ENCODE data around the gene USP14. TPM values are rescaled to one million over a fixed set of nuclear protein-coding genes. Genes with fewer than 3 reads are reported as not detected.

USP14 gene
- polyA plus RNA-seq, 1 donor from 2014 or later, result 41.7 TPM

DNA sequence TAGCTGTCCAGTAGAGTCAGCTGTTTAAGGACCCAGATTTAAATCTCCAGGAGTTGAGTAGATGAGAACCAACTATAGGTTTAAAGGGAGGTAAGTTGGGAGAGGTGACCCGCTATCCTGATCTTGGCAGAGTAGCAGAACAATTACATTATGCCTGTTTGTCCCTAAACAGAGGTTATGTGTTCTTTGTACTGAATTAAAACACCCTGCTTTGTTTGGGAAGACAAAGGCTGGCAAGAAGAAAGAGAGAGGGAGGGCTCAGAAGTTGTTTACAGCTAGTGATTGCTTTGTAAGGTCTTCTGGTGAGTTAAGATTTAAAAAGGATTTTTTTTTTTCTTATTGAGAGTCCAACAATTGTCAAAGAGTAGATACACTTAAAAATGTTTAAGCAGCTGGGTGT, 37.3 kb downstream of the USP14 start:
- H3K9ac ChIP-seq (ENCODE audit: low read length), result no peak overlapping the region
- H3K9me3 ChIP-seq (ENCODE audit: low read length), result no peaks in the 10 kb centered on the region
- H2AFZ ChIP-seq (ENCODE audit: low read depth, low read length), result no peak overlapping the region
- no peak for TF ChIP-seq CTCF (IDR thresholded peaks at IDR 0.05; ENCODE audit: poor library complexity, severe bottlenecking)
- no peak for TF ChIP-seq EP300 (conservative IDR thresholded peaks at IDR 0.05; ENCODE audit: poor library complexity, severe bottlenecking)
- TF ChIP-seq POLR2AphosphoS5 (IDR thresholded peaks at IDR 0.05), result no peak
- TF ChIP-seq RAD21 (conservative IDR thresholded peaks at IDR 0.05), result no peak
- TF ChIP-seq MXI1 (conservative IDR thresholded peaks at IDR 0.05; ENCODE audit: poor library complexity, severe bottlenecking), result no peak
- no peak for TF ChIP-seq EZH2 (IDR thresholded peaks at IDR 0.05; ENCODE audit: borderline replicate concordance, insufficient read depth, low read length, poor library complexity, severe bottlenecking)
- TF ChIP-seq TAF1 (IDR thresholded peaks at IDR 0.05; ENCODE audit: low read depth), result no peak
- no peak for TF ChIP-seq SMC3 (conservative IDR thresholded peaks at IDR 0.05; ENCODE audit: poor library complexity)
- TF ChIP-seq, protein P1, sequence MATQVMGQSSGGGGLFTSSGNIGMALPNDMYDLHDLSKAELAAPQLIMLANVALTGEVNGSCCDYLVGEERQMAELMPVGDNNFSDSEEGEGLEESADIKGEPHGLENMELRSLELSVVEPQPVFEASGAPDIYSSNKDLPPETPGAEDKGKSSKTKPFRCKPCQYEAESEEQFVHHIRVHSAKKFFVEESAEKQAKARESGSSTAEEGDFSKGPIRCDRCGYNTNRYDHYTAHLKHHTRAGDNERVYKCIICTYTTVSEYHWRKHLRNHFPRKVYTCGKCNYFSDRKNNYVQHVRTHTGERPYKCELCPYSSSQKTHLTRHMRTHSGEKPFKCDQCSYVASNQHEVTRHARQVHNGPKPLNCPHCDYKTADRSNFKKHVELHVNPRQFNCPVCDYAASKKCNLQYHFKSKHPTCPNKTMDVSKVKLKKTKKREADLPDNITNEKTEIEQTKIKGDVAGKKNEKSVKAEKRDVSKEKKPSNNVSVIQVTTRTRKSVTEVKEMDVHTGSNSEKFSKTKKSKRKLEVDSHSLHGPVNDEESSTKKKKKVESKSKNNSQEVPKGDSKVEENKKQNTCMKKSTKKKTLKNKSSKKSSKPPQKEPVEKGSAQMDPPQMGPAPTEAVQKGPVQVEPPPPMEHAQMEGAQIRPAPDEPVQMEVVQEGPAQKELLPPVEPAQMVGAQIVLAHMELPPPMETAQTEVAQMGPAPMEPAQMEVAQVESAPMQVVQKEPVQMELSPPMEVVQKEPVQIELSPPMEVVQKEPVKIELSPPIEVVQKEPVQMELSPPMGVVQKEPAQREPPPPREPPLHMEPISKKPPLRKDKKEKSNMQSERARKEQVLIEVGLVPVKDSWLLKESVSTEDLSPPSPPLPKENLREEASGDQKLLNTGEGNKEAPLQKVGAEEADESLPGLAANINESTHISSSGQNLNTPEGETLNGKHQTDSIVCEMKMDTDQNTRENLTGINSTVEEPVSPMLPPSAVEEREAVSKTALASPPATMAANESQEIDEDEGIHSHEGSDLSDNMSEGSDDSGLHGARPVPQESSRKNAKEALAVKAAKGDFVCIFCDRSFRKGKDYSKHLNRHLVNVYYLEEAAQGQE (IDR thresholded peaks at IDR 0.05; ENCODE audit: borderline replicate concordance), result no peak
- H4K20me1 ChIP-seq (ENCODE audit: insufficient read depth), result no peaks in the 10 kb centered on the region
- H3K9me2 ChIP-seq (ENCODE audit: insufficient read depth, low read length), result no peaks in the 10 kb centered on the region
- no peak overlapping the region for H3K27ac ChIP-seq (ENCODE audit: low read length)
- no peak overlapping the region for H3K4me2 ChIP-seq (ENCODE audit: low read length)
- H3K79me2 ChIP-seq (replicated peaks; ENCODE audit: insufficient read depth, low read length), result no peaks in the 10 kb centered on the region
- H3F3A ChIP-seq (ENCODE audit: insufficient read depth, low read length, poor library complexity, severe bottlenecking), result no peaks in the 10 kb centered on the region
- H3K27me3 ChIP-seq (ENCODE audit: insufficient read depth, low read depth, low read length), result no peaks in the 10 kb centered on the region
- peaks cover 6% of the 10 kb centered on the region for H3K36me3 ChIP-seq (ENCODE audit: insufficient read depth, low read length)
- H3K4me3 ChIP-seq (ENCODE audit: low read length), result no peak overlapping the region

DNA sequence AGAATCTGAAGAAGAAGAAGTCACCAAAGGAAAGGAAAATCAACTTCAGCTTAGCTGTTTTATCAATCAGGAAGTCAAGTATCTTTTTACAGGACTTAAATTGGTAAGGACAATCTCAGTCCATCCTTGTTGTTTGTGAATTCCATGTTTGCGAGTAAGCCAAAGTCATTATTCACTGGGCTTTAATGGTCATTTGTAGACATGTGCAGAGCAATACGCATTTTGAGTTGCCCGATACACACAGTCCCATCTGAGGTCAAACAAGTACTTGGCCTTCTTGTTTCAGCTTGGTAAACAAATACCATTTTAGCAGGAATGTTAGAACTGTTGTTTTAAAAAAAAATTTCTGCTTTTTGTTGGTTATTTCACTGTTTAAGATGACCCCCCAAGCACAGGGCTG, 40.9 kb downstream of the USP14 start:
- H2AFZ ChIP-seq (ENCODE audit: low read depth, low read length), result no peak overlapping the region
- no peaks in the 10 kb centered on the region for H4K20me1 ChIP-seq (ENCODE audit: insufficient read depth)
- no peaks in the 10 kb centered on the region for H3K27me3 ChIP-seq (ENCODE audit: insufficient read depth, low read depth, low read length)
- peaks cover 10% of the 10 kb centered on the region for H3K36me3 ChIP-seq (ENCODE audit: insufficient read depth, low read length)
- H3K4me3 ChIP-seq (ENCODE audit: low read length), result no peak overlapping the region
- no peaks in the 10 kb centered on the region for H3F3A ChIP-seq (ENCODE audit: insufficient read depth, low read length, poor library complexity, severe bottlenecking)
- TF ChIP-seq SMC3 (conservative IDR thresholded peaks at IDR 0.05; ENCODE audit: poor library complexity), result no peak
- no peak for TF ChIP-seq POLR2AphosphoS5 (IDR thresholded peaks at IDR 0.05)
- TF ChIP-seq MXI1 (conservative IDR thresholded peaks at IDR 0.05; ENCODE audit: poor library complexity, severe bottlenecking), result no peak
- no peak for TF ChIP-seq CTCF (IDR thresholded peaks at IDR 0.05; ENCODE audit: poor library complexity, severe bottlenecking)
- no peak for TF ChIP-seq RAD21 (conservative IDR thresholded peaks at IDR 0.05)
- TF ChIP-seq EZH2 (IDR thresholded peaks at IDR 0.05; ENCODE audit: borderline replicate concordance, insufficient read depth, low read length, poor library complexity, severe bottlenecking), result no peak
- TF ChIP-seq, protein P1 (IDR thresholded peaks at IDR 0.05; ENCODE audit: borderline replicate concordance), result no peak
- no peak for TF ChIP-seq TAF1 (IDR thresholded peaks at IDR 0.05; ENCODE audit: low read depth)
- no peak for TF ChIP-seq EP300 (conservative IDR thresholded peaks at IDR 0.05; ENCODE audit: poor library complexity, severe bottlenecking)
- no peaks in the 10 kb centered on the region for H3K79me2 ChIP-seq (replicated peaks; ENCODE audit: insufficient read depth, low read length)
- no peak overlapping the region for H3K9ac ChIP-seq (ENCODE audit: low read length)
- H3K9me3 ChIP-seq (ENCODE audit: low read length), result no peaks in the 10 kb centered on the region
- no peak overlapping the region for H3K27ac ChIP-seq (ENCODE audit: low read length)
- no peaks in the 10 kb centered on the region for H3K9me2 ChIP-seq (ENCODE audit: insufficient read depth, low read length)
- no peak overlapping the region for H3K4me2 ChIP-seq (ENCODE audit: low read length)
